ENCODE measurements around the gene AGR2.
A peak's percentile ranks its signal among the peaks of the same experiment; 100 is the strongest.
"Not testable (repeated sequence)": the region's sequence is repeated elsewhere in the genome, so short reads cannot be mapped to it uniquely, and the experiment has no call there.

The AGR2 gene

GRCh38 chr7:16804674-16805439, at the start of gene AGR2:
Gene AGR2, minus strand, starts transcription at chr7:16804999. Its CDS starts 3,203 bp downstream, at chr7:16801796.
- DNase-seq (ENCODE audit: low spot score): no peak

GRCh38 chr7:16853189-16853588, 48.4 kb upstream of the AGR2 start:
- DNase-seq (ENCODE audit: low spot score): not testable (repeated sequence)

- DNase-seq (ENCODE audit: low spot score): no peak
These were observed 47.0 kb upstream of the AGR2 start for GRCh38 chr7:16851829-16852228.

- no peak for DNase-seq (ENCODE audit: low spot score)
These were observed 46.0 kb upstream of the AGR2 start for GRCh38 chr7:16850614-16851466.

- DNase-seq (ENCODE audit: low spot score): no peak
These were observed 44.7 kb upstream of the AGR2 start for GRCh38 chr7:16849296-16850148.

- no peak for DNase-seq (ENCODE audit: low spot score)
These were observed 42.6 kb upstream of the AGR2 start for GRCh38 chr7:16847381-16847860.

- DNase-seq (ENCODE audit: low spot score): no peak
These were observed 41.9 kb upstream of the AGR2 start for GRCh38 chr7:16846601-16847165.

- DNase-seq (ENCODE audit: low spot score): no peak
These were observed 40.9 kb upstream of the AGR2 start for GRCh38 chr7:16845746-16846145.

GRCh38 chr7:16841681-16842080, 36.9 kb upstream of the AGR2 start:
- DNase-seq (ENCODE audit: low spot score): peak; percentile 42

- no peak for DNase-seq (ENCODE audit: low spot score)
These were observed 35.3 kb upstream of the AGR2 start for GRCh38 chr7:16840094-16840493.

GRCh38 chr7:16839646-16840045, 34.8 kb upstream of the AGR2 start:
- DNase-seq (ENCODE audit: low spot score): peak; percentile 47

- no peak for DNase-seq (ENCODE audit: low spot score)
These were observed 34.1 kb upstream of the AGR2 start for GRCh38 chr7:16838891-16839290.

GRCh38 chr7:16838386-16838785, 33.6 kb upstream of the AGR2 start:
- DNase-seq (ENCODE audit: low spot score): no peak

- DNase-seq (ENCODE audit: low spot score): no peak
These were observed 31.7 kb upstream of the AGR2 start for GRCh38 chr7:16836481-16836880.

- no peak for DNase-seq (ENCODE audit: low spot score)
These were observed 28.6 kb upstream of the AGR2 start for GRCh38 chr7:16833373-16833772.

GRCh38 chr7:16826060-16826459, 21.3 kb upstream of the AGR2 start:
- DNase-seq (ENCODE audit: low spot score): no peak

- DNase-seq (ENCODE audit: low spot score): no peak
These were observed 17.2 kb upstream of the AGR2 start for GRCh38 chr7:16822029-16822428.

GRCh38 chr7:16818732-16819131, 13.9 kb upstream of the AGR2 start:
- DNase-seq (ENCODE audit: low spot score): no peak

GRCh38 chr7:16817536-16817935, 12.7 kb upstream of the AGR2 start:
- DNase-seq (ENCODE audit: low spot score): peak; percentile 46

GRCh38 chr7:16816824-16817223, 12.0 kb upstream of the AGR2 start:
- DNase-seq (ENCODE audit: low spot score): no peak

- DNase-seq (ENCODE audit: low spot score): no peak
These were observed 10.2 kb upstream of the AGR2 start for GRCh38 chr7:16815001-16815400.

GRCh38 chr7:16813232-16813616, 8.4 kb upstream of the AGR2 start:
- no peak for DNase-seq (ENCODE audit: low spot score)

Data from GM03348 (cell line).